Measurements from ENCODE around the gene ACTMAP. TPM values are rescaled to one million over a fixed set of nuclear protein-coding genes. Genes with fewer than 3 reads are reported as not detected.

Gene ACTMAP
- total RNA-seq, 2 experiments from 2014 or later: 3.9 to 5.7 TPM

DNA sequence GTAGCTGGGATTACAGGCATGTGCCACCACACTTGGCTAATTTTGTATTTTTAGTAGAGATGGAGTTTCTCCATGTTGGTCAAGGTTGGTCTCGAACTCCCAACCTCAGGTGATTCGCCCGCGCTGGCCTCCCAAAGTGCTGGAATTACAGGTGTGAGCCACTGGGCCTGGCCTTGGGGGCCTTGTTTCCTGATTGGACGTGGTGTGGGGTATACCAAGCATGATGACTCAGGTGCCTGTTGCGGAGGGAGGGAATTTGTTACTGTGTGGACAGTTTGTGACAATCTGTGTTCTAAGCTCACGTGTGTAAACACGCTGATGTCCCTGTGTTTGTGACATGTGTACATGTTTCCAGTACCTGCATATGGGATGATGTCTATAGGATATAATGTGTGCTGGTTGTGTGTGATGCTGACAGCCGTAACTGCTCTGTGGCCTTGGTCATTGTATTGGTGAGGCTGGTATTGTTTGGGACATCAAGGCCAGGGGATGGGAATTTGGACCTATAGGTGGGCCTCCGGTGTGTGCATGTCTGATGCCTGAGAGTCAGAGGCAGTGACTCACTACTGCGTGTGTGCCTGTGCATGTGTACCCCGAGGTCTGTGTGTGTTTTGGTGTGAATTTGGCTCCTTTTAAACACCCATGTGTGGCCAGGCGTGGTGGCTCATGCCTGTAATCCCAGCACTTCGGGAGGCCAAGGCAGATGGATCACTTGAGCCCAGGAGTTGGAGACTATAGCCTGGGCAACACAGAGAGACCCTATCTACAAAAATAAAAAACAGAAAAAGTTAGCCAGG lies 47.1 kb upstream of the ACTMAP start:
- peak overlapping the region; percentile 64 for H3K4me3 ChIP-seq (ENCODE audit: low read length)
- peak overlapping the region; percentile 88 to 96 for H3K27ac ChIP-seq (ENCODE audit: low read depth in 1 of 2, low read length in 2 of 2)
- no peak for ATAC-seq (ENCODE audit: poor library complexity)
- Mint-ChIP-seq H3K36me3 (ENCODE audit: low read depth) (peaks cover 43% of the 10 kb centered on the region), H3K4me1 (ENCODE audit: low read depth) (peaks cover 34% of the 10 kb centered on the region), H3K27me3 (no peaks in the 10 kb centered on the region), H3K4me3 (peak overlapping the region; percentile 92), H3K27ac (peak overlapping the region; percentile 98), H3K9me3 (no peaks in the 10 kb centered on the region)
- no peaks in the 10 kb centered on the region for H3K9me3 ChIP-seq (ENCODE audit: control insufficient read depth in 1 of 2, insufficient read depth in 1 of 2, low read length in 2 of 2)
- peaks cover 37% of the 10 kb centered on the region for H3K4me1 ChIP-seq (ENCODE audit: insufficient read depth, low read length)
- peaks cover 15% of the 10 kb centered on the region for H3K36me3 ChIP-seq (ENCODE audit: insufficient read depth, low read length)
- no peak for DNase-seq
- TF ChIP-seq CTCF (IDR thresholded peaks at IDR 0.05): no peak
- H3K27me3 ChIP-seq (ENCODE audit: control insufficient read depth in 1 of 2, insufficient read depth in 2 of 2, low read length in 2 of 2): no peaks in the 10 kb centered on the region
- intact Hi-C loops (cut with DNase I, micrococcal nuclease): no loop called here
- POLR2A ChIA-PET: interaction anchor here (0.6 to 6.9 kb wide), 15 partner anchors 10 to 625 kb away, joined by 3 to 198 read pairs (median 6); partner anchors contain the start of genes ACTMAP, HNRNPUL1, MIA and NUMBL
- CTCF ChIA-PET: interaction anchor here (1.2 to 2.3 kb wide), 7 partner anchors 9 to 134 kb away, joined by 3 to 24 read pairs (median 7); partner anchors contain the start of genes COQ8B, ITPKC and RAB4B

- intact Hi-C loops (cut with DNase I, micrococcal nuclease): no loop called here
- ATAC-seq (ENCODE audit: poor library complexity): no peak
- POLR2A ChIA-PET: interaction anchor here (2.1 kb wide), 1 partner anchor 14 kb away, joined by 8 read pairs; the partner anchor contains the start of gene RAB4B
- Mint-ChIP-seq H3K36me3 (ENCODE audit: low read depth) (peaks cover 30% of the 10 kb centered on the region), H3K27ac (peak overlapping the region; percentile 51), H3K4me3 (no peak overlapping the region), H3K4me1 (ENCODE audit: low read depth) (no peaks in the 10 kb centered on the region), H3K27me3 (no peaks in the 10 kb centered on the region), H3K9me3 (no peaks in the 10 kb centered on the region)
- Histone ChIP-seq H3K36me3 (ENCODE audit: insufficient read depth, low read length) (peaks cover 15% of the 10 kb centered on the region), H3K9me3 (ENCODE audit: control insufficient read depth in 1 of 2, insufficient read depth in 1 of 2, low read length in 2 of 2) (no peaks in the 10 kb centered on the region), H3K4me3 (ENCODE audit: low read length) (no peak overlapping the region), H3K27ac (ENCODE audit: low read depth in 1 of 2, low read length in 2 of 2) (no peak overlapping the region), H3K4me1 (ENCODE audit: insufficient read depth, low read length) (no peaks in the 10 kb centered on the region), H3K27me3 (ENCODE audit: control insufficient read depth in 1 of 2, insufficient read depth in 2 of 2, low read length in 2 of 2) (no peaks in the 10 kb centered on the region)
- CTCF ChIA-PET: no interaction called here
- DNase-seq: no peak
- TF ChIP-seq CTCF (IDR thresholded peaks at IDR 0.05): no peak
Observed at GRCh38 chr19:40791996-40792395, 41.7 kb upstream of the ACTMAP start.

- CTCF ChIA-PET: no interaction called here
- no peak for TF ChIP-seq CTCF (IDR thresholded peaks at IDR 0.05)
- Histone ChIP-seq H3K4me1 (ENCODE audit: insufficient read depth, low read length) (no peaks in the 10 kb centered on the region), H3K9me3 (ENCODE audit: control insufficient read depth in 1 of 2, insufficient read depth in 1 of 2, low read length in 2 of 2) (no peaks in the 10 kb centered on the region), H3K4me3 (ENCODE audit: low read length) (no peak overlapping the region), H3K36me3 (ENCODE audit: insufficient read depth, low read length) (peaks cover 20% of the 10 kb centered on the region), H3K27me3 (ENCODE audit: control insufficient read depth in 1 of 2, insufficient read depth in 2 of 2, low read length in 2 of 2) (no peaks in the 10 kb centered on the region), H3K27ac (ENCODE audit: low read depth in 1 of 2, low read length in 2 of 2) (no peak overlapping the region)
- Mint-ChIP-seq H3K36me3 (ENCODE audit: low read depth) (peaks cover 32% of the 10 kb centered on the region), H3K4me1 (ENCODE audit: low read depth) (no peaks in the 10 kb centered on the region), H3K27ac (no peak overlapping the region), H3K27me3 (no peaks in the 10 kb centered on the region), H3K9me3 (no peaks in the 10 kb centered on the region), H3K4me3 (no peak overlapping the region)
- POLR2A ChIA-PET: no interaction called here
- ATAC-seq (ENCODE audit: poor library complexity) (no peak), DNase-seq (no peak)
- intact Hi-C loops (cut with DNase I, micrococcal nuclease): no loop called here
Observed at GRCh38 chr19:40791349-40791748, 41.1 kb upstream of the ACTMAP start.
